ENCODE results near the gene GOLGA6C. TPM values are rescaled to one million over a fixed set of nuclear protein-coding genes. Genes with fewer than 3 reads are reported as not detected.

The GOLGA6C gene
- total and polyA plus RNA-seq, 2 donors (not counting 3 experiments of a cell fraction or from before 2014, with no cell fraction given): not detected

DNA sequence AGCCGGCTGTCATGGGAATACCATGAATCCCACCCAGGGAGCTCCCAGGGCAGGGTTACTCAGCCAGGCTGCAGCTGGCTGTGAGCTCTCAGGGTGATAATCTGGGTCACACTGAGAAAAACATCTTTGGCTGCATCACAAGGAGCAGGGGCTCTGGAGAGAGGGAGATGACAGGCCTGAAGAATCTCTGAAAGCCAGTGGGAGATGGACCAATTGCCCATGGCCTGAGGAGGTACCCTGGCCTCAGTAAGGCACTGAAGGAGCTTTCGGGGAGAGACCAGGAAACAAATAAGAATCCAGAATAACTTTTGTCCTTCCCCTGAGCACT, 28.2 kb upstream of the GOLGA6C start:
- Histone ChIP-seq H3K9me1 (replicated peaks; ENCODE audit: control insufficient read depth, extremely low read depth, insufficient read depth, low read length) (no peaks in the 10 kb centered on the region), H3K4me3 (replicated peaks in 1 of 3; ENCODE audit: insufficient read depth in 1 of 3, low read depth in 1 of 3, low read length in 3 of 3) (no peak overlapping the region), H3K9me3 (replicated peaks; ENCODE audit: control insufficient read depth, insufficient read depth, low read length) (no peaks in the 10 kb centered on the region), H3K36me3 (ENCODE audit: control insufficient read depth in 2 of 2, extremely low read depth in 1 of 2, insufficient read depth in 2 of 2, low read length in 2 of 2) (no peaks in the 10 kb centered on the region), H3K4me1 (ENCODE audit: control insufficient read depth, extremely low read depth, insufficient read depth, low read length) (no peaks in the 10 kb centered on the region), H3K79me2 (ENCODE audit: control insufficient read depth, insufficient read depth, low read length) (no peaks in the 10 kb centered on the region), H2AFZ (ENCODE audit: low read depth, low read length) (no peak overlapping the region), H3K4me2 (ENCODE audit: insufficient read depth, low read length) (no peak overlapping the region), H3K27me3 (ENCODE audit: control insufficient read depth in 2 of 2, insufficient read depth in 2 of 2, low read length in 2 of 2) (peaks cover 0 to 1% of the 10 kb centered on the region in 2 experiments), H3K27ac (ENCODE audit: insufficient read depth, low read depth, low read length) (no peak overlapping the region), H4K20me1 (replicated peaks; ENCODE audit: control insufficient read depth, extremely low read depth, insufficient read depth, low read length) (no peaks in the 10 kb centered on the region), H3K9ac (replicated peaks; ENCODE audit: extremely low read depth, insufficient read depth, low read length) (no peak overlapping the region)
- CTCF ChIA-PET: no interaction called here
- dilution Hi-C loops (cut with MboI; ENCODE audit: extremely low pct_ligation_motif_present, low sequenced_read_pairs): no loop called here
- POLR2A ChIA-PET: interaction anchor here (0.5 to 0.6 kb wide), 2 partner anchors 10 to 753 kb away, joined by 3 read pairs; no protein-coding TSS in a partner anchor
- BruUV-seq (replicated peaks): no TSS peak
- no peak for TF ChIP-seq FOS (IDR thresholded peaks at IDR 0.05; ENCODE audit: borderline replicate concordance, insufficient read depth, low read length)
- TF ChIP-seq, protein P1, sequence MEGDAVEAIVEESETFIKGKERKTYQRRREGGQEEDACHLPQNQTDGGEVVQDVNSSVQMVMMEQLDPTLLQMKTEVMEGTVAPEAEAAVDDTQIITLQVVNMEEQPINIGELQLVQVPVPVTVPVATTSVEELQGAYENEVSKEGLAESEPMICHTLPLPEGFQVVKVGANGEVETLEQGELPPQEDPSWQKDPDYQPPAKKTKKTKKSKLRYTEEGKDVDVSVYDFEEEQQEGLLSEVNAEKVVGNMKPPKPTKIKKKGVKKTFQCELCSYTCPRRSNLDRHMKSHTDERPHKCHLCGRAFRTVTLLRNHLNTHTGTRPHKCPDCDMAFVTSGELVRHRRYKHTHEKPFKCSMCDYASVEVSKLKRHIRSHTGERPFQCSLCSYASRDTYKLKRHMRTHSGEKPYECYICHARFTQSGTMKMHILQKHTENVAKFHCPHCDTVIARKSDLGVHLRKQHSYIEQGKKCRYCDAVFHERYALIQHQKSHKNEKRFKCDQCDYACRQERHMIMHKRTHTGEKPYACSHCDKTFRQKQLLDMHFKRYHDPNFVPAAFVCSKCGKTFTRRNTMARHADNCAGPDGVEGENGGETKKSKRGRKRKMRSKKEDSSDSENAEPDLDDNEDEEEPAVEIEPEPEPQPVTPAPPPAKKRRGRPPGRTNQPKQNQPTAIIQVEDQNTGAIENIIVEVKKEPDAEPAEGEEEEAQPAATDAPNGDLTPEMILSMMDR (IDR thresholded peaks at IDR 0.05; ENCODE audit: extremely low read depth in 1 of 2, insufficient read depth in 1 of 2, low read depth in 1 of 2, low read length in 2 of 2): no peak
- no peak for TF ChIP-seq POLR2A (IDR thresholded peaks at IDR 0.05; ENCODE audit: low read depth, low read length)
- TF ChIP-seq MAX (IDR thresholded peaks at IDR 0.05; ENCODE audit: insufficient read depth, insufficient read length): no peak
- no peak for TF ChIP-seq EZH2 (IDR thresholded peaks at IDR 0.05; ENCODE audit: borderline replicate concordance, low read depth, low read length, severe bottlenecking)
- no peak for TF ChIP-seq POLR2AphosphoS5 (IDR thresholded peaks at IDR 0.05; ENCODE audit: insufficient read depth, low read depth, low read length)
- TF ChIP-seq MYC (IDR thresholded peaks at IDR 0.05; ENCODE audit: low read depth, low read length): no peak
- TF ChIP-seq JUN (IDR thresholded peaks at IDR 0.05; ENCODE audit: borderline replicate concordance, insufficient read depth, insufficient read length, low read depth): no peak
- no peak for TF ChIP-seq GATA2 (IDR thresholded peaks at IDR 0.05; ENCODE audit: insufficient read depth, insufficient read length, low read depth, low read length)
- FAIRE-seq (no peak), DNase-seq (ENCODE audit: low read depth, low spot score) (no peak)
- intact Hi-C loops (cut with micrococcal nuclease): no loop called here
